Hepatocyte (in vitro differentiated cells): ENCODE data around the gene CACNA1C.

Source experiments
- CTCF ChIP-seq: fragments of 200-600 bp; sonication (generic); IDR thresholded peaks from 2 replicates; pipeline ENCODE4 v1.5.1; 2016; ENCODE audit warnings: antibody characterized with exemption, mild to moderate bottlenecking; ENCODE audit not compliant: poor library complexity
- EZH2 ChIP-seq: fragments of 200-600 bp; sonication (generic); IDR thresholded peaks from 2 replicates; pipeline ENCODE4 v1.6.1; 2016; ENCODE audit warnings: antibody characterized with exemption, mild to moderate bottlenecking, borderline replicate concordance
- EZH2phosphoT487 ChIP-seq: fragments of 200-600 bp; sonication (generic); IDR thresholded peaks from one replicate; pipeline ENCODE4 v1.6.1; 2018; ENCODE audit warnings: antibody characterized with exemption, mild to moderate bottlenecking, low read depth, moderate library complexity; ENCODE audit not compliant: unreplicated experiment, severe bottlenecking

DNA sequence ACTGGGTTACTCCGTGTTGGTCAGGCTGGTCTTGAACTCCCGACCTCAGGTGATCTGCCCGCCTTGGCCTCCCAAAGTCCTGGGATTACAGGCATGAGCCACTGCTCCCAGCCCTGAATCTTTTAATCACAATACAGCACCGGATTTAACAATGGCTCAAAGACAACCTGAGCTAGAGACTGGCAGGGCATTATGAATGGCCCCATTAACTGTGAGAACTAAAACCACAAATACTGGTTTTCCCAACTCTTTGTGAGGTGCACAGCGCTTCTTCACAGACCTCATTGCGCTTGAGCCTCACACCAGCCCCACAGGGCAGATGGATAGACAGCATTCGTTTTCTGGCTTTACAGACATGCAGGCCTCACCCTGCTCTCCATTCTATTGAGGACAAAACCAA is 634.9 kb downstream of the CACNA1C start:
- TF ChIP-seq CTCF (no peak), EZH2phosphoT487 (no peak), EZH2 (no peak)
